Activated CD4-positive, CD25-positive, alpha-beta regulatory T cell treated with anti-CD3 and anti-CD28 coated beads, Interleukin-2, amount 50 U/mL, for 16 hours (primary cell): ENCODE measurements around the gene CD274.

Source experiments
- DNase-seq: peaks from one replicate; pipeline ENCODE4 v3.0.0-alpha.2; 2020; ENCODE audit warnings: low read depth, low spot score

CD274 gene

GRCh38 chr9:5499889-5500398 lies 49.6 kb downstream of the CD274 start:
- DNase-seq, result no peak

- no peak for DNase-seq
Measured at GRCh38 chr9:5500441-5501235, 50.3 kb downstream of the CD274 start.

- no peak for DNase-seq
Measured at GRCh38 chr9:5502553-5502952, 52.2 kb downstream of the CD274 start.

GRCh38 chr9:5509573-5509972 lies 59.2 kb downstream of the CD274 start:
- no peak for DNase-seq

- DNase-seq, result no peak
Measured at GRCh38 chr9:5510360-5510931, 60.1 kb downstream of the CD274 start, which contains the start of gene PDCD1LG2. Gene PDCD1LG2, plus strand, starts transcription at chr9:5510531. Its CDS starts 12,016 bp downstream, at chr9:5522547.

GRCh38 chr9:5510989-5511388 lies 60.6 kb downstream of the CD274 start:
- no peak for DNase-seq

- no peak for DNase-seq
Measured at GRCh38 chr9:5511476-5511875, 61.1 kb downstream of the CD274 start.

- DNase-seq, result no peak
Measured at GRCh38 chr9:5511935-5512580, 61.7 kb downstream of the CD274 start.

GRCh38 chr9:5512658-5513452 lies 62.5 kb downstream of the CD274 start:
- no peak for DNase-seq

- DNase-seq, result no peak
Measured at GRCh38 chr9:5513966-5514616, 63.7 kb downstream of the CD274 start.

- no peak for DNase-seq
Measured at GRCh38 chr9:5514617-5515260, 64.4 kb downstream of the CD274 start.

- DNase-seq, result no peak
Measured at GRCh38 chr9:5515261-5515650, 64.9 kb downstream of the CD274 start.

GRCh38 chr9:5516453-5517220 lies 66.3 kb downstream of the CD274 start:
- DNase-seq, result no peak

- DNase-seq, result no peak
Measured at GRCh38 chr9:5518171-5518936, 68.0 kb downstream of the CD274 start.

- DNase-seq, result no peak
Measured at GRCh38 chr9:5518937-5519319, 68.6 kb downstream of the CD274 start.
